GM04503 (cell line): Measurements from ENCODE around the gene ARIH2.

Experiments used
- DNase-seq: peaks from one replicate; pipeline ENCODE4 v3.0.0-alpha.2; 2012; ENCODE audit warnings: low read depth

Gene ARIH2

DNA sequence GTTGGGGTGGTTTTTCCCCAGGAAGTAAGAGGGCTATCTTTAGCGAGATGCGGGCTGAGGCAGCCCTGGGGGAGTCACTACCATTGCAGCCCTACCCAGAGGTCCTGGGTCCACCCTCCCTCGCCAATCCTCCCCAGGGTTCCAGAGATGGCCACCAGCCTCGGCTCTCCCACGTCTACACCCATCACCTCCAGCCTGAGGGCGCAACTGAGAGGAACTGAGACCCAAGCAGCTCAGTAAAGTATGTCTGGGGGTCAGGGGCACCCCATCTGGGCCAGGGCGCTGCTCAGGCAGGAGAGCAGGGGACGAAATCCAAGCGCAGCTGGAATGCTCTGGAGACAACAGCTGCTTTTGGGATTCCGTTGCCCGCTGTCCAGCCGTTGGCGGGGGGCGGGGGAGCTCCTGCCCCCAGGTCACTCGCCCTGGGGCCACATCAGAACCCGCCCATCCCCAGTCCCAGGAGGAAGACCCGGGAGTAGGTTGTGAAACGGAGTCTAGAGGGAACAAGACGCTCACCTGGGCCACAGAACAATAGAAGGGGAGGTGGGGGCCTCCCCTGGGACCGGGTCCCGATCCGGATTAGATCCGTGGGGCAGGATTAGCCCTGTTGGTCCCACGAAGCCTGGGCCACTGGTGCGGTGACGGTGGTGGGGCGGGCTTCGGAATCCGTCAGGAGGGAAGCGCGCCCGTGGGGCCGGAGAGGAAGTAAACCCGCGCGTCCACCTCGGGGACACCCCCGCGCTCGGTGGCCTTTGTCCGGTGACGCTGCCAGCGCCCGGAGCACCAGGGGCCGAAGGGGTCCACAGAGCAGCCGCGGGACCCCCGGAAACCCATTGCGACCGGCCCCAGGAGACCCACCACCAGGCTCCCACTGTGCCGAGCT, 101.9 kb downstream of the ARIH2 start:
- no peak for DNase-seq

DNA sequence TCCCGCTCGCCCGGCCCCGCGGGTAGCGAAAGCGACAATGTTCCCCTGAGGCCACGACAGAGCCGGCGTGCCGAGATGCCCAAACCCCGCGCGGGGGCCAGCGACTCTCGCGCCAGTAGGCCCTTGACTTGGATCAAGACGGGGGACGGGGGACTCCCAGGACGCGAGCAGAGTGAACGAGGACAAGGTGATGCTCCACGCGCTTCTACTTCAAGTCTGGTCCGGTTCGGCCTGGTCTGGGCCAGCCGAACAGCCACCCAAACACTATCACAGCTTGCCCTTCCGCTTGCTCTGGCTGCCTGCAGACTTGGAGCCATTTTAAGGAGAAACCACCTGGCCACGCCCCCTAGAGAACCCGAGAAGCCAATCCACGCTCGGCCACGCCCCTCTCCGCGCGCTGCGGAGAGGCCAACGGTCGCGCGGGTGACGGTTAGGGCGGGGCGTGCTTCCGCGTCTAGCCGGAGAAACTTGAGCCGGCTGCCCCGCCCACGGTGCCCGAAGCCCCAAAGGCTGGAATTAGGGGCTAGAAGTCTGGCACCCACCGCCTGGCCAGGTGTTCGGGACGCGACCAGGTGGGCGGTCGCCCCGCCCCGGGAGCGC, 102.7 kb downstream of the ARIH2 start:
- peak; percentile 81 for DNase-seq

DNA sequence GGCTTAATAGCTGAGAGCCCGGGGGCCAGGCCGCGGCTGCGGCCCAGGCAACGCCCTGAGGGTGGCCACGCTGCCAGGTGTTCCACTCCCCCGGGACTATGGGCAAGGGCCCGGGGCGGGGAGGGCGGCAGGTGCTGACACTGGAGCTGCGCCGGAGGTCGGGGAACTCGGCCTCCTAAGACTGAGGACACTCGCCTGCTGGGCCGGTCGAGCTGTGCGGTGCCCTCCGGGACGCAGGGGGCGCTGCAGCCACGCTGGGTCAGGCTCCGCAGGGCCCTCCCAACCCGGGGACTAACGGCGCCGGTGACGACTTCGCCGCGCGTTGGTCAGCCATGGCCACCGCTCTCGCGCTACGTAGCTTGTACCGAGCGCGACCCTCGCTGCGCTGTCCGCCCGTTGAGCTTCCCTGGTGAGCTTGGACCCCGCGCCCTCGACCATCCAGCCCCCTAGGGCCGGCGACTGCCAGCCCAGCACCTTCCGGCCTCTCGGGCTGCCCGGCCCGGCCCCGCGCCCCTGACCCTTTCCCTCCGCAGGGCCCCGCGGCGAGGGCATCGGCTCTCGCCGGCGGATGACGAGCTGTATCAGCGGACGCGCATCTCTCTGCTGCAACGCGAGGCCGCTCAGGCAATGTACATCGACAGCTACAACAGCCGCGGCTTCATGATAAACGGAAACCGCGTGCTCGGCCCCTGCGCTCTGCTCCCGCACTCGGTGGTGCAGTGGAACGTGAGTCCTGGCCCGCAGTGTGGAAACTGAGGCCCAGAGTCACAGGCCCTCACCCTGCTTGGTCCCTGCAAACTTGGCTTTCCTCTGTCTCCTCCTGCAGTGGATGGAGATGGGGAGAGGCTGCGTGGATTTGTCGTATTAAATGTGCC, 103.4 kb downstream of the ARIH2 start, which contains the start of gene NDUFAF3:
NDUFAF3 (plus strand) TSS at position 309 of the 875 bp plus-strand sequence; CDS start at position 333, 24 bp downstream.
- DNase-seq: no peak

DNA sequence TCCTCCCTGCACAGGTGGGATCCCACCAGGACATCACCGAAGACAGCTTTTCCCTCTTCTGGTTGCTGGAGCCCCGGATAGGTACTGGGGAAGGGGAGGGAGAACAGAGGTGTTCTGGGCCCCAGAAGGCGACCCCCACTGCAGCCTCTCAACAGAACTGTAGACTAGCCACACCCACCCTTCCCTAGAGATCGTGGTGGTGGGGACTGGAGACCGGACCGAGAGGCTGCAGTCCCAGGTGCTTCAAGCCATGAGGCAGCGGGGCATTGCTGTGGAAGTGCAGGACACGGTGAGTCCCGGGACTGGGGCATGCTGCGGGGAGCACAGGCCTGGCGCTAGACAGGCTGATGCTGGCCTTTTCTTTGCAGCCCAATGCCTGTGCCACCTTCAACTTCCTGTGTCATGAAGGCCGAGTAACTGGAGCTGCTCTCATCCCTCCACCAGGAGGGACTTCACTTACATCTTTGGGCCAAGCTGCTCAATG, 104.1 kb downstream of the ARIH2 start:
- no peak for DNase-seq

DNA sequence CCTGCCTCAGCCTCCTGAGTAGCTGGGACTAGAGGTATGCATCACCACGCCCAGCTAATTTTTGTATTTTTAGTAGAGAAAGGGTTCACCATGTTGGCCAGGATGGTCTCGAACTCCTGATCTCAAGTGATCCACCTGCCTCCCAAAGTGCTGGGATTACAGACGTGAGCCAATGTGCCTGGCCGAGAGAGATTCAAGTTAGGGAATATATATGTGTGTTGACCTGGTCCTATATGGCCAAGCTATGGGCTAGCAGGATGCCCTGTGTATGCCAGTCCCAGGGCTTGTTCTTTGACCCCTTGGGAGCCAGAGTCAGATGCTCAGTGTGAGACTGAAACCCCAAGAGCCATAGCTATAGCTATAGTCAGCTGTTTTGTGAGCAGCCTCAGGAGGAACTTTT, 105.1 kb downstream of the ARIH2 start:
- DNase-seq: no peak

DNA sequence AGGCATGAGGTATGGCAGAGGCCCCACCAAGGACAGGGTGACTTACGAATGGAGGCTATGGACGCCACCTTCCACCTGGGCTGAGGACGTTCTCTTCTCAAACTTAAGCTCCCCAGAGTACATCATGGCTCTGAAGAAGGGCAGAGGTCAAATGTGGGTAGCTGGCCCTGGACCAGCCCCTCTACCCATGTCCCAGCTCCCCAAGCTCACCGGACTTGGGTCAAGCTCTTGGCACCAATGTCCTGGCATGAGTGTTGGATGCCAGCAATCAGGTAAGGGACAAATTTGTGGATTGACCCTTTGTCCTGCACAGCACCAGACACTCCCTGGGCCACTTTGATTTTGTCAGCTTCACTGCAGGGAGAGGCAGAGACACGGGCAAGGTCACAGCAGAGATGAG, 105.8 kb downstream of the ARIH2 start:
- DNase-seq: no peak

DNA sequence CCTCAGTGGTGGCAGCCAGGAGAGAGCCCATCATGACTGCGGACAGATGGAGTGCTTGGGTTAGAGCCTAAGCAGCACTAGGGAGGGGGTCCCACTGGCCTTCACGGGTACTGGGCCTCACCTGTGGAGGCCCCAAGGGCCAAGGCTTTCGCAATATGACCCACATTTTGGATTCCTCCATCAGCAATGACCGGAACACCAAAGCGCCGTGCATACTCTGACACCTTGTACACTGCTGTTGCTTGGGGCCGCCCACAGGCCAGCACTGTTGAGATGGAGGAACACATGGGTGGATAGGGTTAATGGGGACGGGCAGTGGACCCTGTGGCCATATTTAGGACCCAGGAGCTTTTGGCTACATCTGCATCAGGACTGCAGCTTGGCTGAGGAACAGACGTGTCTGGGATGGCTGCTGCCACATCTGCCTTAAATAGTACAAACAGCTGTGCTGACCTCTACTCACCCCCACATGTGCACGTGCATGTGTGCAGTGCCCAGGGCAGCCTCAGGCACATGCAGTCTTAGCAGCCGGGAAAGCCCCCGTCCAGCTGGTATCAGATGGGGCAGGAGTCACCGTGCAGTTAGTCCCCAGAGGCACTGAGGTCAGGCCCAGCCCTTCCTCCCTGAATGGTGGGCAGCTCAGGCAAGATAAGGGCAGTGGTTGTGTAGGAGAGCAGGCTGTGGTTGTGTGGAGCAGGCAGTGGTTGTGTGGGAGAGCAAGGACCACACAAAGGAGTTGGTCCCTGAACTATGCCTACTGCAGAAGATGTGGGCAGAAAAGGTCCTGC, 106.6 kb downstream of the ARIH2 start:
- DNase-seq: no peak

DNA sequence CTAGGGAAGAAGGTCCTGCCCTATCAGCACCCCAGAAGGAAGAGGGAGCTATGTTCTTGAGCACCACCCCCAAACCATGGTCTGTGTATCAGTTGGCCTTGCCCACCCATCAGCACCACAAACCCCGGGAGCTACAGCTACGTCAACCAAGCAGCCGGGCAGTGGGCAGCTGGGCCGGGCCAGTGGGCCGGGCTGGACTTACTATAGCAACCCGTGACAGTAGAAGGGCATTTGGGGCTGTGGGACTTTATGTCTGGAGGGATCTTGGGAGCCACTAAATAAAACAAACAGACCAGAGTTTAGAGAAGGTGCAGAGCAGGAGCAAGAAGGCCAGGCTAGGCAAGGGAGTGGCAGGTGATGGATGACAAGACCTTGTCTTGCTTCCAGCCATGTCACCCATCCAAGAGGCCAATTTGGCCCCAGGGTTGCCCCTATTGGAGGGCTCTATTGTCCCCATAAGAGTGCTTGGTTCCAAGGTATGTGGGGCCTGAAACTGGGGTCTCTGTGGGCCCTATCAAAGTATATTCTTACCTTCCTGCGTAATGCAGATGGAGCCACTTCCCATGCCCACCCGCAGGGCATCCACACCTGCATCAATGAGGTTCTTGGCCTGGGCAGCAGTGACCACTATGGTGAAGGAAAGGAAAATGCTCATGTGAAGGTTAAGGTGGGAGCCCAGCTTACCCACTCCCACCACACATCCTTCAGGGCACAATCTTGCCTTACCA, 107.3 kb downstream of the ARIH2 start:
- no peak for DNase-seq

DNA sequence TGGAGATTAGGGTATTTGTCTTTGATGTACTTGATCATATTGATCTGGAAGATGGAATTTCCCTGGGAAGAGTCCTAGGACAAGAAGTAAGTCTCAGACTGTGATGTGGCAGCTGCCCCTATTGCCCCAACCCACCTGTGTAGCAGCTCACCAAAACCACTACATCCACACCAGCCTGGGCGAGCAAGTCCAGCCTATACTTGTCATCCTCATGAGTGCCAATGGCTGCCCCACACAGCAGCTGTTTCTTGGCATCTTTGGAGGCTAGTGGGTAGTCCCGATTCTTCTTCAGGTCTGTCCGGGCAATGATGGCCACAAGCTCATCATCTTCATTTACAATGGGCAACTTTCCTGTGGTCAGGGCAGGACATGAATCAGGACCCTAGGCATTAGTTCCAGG, 107.9 kb downstream of the ARIH2 start:
- DNase-seq: no peak

DNA sequence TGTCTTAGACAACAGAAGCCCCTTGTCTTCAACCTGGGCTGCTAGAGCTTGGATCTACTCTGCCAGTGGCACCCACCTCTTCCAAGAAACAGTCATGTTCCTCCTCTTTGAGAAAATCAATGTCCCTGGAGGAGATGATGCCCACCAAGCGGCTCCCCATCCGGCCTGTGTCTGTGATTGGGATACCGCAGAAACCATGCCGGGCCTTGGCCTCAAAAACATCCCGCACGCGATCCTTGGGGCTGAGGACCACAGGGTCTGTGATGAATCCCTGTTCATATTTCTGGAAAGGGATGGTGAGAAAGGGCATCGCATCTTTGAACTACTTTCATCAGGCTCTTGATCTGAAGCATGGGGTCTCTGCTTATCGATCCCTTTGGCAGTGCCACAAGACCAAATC, 109.0 kb downstream of the ARIH2 start:
- DNase-seq: no peak

DNA sequence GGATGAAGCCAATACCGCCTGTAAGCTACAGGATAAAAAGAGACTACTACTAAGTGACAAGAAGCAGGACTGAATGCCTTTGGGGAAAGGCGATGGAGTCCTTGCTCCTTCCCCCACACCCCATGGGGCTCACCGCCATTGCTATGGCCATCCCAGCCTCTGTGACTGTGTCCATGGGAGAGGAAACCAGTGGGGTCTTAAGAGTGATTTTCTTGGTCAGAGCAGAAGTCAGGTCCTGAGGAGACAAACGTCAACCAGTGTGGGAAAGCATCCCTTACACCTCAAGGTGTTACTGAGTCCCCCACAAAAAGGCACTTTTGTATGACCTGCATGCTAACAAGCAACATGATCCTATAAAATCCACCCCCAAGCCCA, 109.6 kb downstream of the ARIH2 start:
- no peak for DNase-seq

DNA sequence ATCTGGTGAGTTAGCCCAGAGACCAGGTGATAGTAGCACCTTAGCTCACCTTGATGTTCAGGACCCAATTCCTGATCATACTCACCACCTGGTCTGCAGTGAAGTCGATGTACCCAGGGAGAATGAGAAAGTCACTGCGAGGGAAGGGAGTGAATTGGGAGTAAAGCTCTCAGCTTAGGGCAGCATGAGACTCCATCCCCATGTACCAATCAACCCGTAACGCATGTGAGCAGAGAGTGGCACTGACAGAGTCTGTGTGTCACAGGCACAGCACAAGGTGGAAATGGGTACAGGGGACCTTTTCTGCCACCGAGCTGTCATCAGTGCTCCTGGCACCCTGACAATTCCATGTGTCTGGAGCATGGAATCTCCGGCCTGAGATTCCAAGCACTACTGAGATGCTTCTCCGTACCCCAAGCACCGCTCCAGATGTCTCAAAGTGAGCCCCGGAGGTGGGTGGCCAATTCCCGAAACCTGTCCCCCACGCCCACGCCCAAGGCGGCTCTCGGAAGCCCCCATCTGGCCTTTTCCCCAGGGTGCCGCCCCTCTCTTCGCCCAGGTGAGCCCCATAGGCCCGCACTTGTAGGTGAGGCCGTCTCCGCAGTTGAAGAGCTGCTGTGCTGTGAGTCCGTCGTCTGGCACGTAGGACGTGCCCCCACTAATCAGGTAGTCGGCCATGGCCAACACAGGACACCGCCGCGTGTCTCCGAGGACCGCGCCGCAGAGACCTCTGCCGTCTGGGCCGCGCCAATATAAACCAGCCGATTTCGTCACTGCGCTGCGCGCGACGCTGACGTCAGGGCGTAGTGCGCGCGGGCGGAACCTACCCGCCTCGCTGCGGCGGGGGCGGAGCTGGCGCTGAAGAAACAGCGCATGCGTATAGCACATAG, 110.3 kb downstream of the ARIH2 start, which contains the start of gene IMPDH2:
IMPDH2 (minus strand) TSS at position 726 of the 890 bp plus-strand sequence; CDS start at position 678, 48 bp downstream.
- DNase-seq: no peak

DNA sequence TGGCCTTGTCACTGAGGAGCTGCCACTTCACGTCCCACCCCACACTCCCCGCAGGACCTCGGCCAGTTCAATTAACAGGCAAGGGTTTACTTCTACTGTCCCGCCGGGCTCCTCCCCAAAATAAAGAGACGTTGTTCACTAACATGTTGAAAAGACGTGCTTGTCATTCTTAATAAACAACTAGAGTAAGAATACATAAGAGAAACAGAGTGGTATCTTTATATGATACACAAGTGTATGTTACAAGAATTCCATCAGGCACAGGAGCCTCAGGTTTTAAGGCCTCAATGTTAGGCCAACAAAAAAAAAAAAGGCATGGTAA, 110.9 kb downstream of the ARIH2 start:
- no peak for DNase-seq

DNA sequence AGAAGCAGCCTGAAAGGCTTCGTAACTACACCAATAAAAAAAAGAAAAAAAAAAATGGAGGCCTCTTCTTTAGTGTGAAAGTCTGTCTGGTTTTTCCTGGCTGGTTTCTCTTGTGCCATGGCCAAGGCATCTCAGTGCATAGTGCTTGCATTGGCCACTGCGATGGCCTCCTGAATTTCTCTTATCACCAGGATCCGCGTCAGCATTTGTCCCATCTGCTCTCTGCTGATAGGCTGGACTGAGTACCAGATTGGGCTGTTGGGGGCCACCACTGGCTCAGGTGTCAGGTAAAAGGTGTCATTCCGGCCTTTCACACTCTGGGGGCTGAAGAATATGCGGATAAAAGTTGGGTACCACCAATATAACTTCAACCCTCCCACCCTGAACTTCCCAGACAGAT, 111.7 kb downstream of the ARIH2 start:
- DNase-seq: no peak

DNA sequence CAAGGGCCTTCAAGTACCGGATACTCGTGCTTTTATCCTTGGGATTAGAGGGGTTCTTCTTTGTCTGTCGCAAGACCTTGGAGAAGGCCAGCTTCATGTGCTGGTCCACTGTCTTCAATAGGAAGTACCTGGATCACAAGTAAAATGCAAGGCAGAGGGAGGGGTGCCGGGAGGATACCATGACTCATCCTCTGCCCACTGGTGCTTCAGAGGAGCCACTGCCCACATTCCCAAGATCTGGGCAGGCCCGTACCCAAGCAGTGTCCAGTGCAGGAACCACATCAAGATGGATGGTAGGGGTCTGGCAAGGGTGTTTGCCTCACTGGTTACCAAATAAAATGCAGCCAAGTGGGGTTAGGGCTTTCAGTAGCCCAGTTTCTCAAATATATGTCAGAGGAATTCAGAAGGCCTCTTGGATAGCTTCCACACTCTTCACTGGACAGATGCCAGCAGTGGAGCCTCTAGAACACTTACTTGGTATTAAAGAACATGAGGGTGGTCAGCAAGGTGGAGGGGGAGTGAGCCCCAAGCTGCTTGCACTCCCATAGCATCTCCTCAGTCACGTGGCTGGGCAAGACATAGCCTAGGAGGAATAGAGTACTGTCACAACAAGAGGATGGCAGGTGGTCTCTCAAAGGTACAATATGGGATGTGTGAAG, 114.1 kb downstream of the ARIH2 start:
- DNase-seq: no peak

DNA sequence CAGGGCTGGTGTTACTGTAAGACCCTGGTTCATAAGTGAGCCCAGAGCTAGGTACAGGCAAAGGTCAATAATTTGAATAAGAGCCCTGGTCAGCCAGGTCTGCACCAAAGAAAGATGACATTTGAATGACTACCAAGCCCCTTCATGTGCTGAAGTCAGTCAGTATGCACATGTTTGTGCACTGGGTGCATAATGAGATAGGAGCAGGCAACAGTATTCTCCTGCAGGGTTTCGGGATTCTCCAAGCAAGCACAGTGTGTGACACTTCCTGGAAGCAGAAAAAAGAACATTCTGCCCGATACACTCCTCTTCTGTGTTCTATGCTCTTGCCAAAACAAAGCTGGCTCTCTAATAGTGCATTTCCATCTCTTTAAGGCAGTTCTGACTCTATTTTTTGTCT, 116.0 kb downstream of the ARIH2 start:
- DNase-seq: no peak

DNA sequence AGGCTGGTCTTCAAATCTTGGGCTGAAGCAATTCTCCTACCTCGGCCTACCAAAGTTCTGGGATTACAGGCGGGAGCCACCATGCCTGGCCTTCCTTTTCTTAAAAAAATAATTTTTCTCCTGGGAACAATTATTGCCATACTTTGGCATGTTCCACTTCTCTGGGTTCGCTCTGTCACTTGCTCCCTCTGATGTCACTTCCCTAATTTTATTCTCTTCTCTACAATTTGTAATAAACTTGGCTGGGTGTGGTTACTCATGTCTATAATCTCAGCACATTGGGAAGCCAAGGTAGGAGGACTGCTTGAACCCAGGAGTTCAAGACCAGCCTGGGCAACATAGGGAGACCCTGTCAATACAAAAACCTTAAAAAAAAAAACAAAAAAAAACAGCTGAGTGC, 116.6 kb downstream of the ARIH2 start:
- no peak for DNase-seq
